Activated gamma-delta T cell (primary cell): Measurements from ENCODE around the gene COL24A1.
"Not testable (repeated sequence)": the region's sequence is repeated elsewhere in the genome, so short reads cannot be mapped to it uniquely, and the experiment has no call there.

Source experiments
- DNase-seq: peaks from one replicate; lab custom pipeline; 2025; lab: John Stamatoyannopoulos, UW

COL24A1 gene

DNA sequence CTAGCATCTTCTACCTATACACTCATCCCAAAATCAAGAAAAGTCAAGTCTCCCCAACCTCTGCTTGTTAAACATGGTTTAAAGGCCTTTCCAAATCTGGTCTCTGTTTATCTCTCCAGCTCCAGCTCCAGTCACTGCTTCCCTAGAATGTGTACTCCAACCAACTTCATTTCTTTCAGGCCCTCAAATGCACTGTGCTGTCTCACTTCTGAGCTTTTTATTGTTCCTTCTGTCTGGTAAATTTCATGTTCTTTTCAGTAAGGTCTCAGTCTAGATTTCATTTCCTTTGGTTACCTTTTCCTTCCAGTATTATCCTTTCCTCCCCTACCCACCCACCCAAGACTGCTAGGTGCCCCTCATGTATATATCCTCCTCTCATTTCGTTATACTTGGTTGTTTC, 3.7 kb downstream of the COL24A1 start:
- DNase-seq: no peak

- DNase-seq: no peak
These were observed 5.1 kb downstream of the COL24A1 start for GRCh38 chr1:86151427-86151826.

DNA sequence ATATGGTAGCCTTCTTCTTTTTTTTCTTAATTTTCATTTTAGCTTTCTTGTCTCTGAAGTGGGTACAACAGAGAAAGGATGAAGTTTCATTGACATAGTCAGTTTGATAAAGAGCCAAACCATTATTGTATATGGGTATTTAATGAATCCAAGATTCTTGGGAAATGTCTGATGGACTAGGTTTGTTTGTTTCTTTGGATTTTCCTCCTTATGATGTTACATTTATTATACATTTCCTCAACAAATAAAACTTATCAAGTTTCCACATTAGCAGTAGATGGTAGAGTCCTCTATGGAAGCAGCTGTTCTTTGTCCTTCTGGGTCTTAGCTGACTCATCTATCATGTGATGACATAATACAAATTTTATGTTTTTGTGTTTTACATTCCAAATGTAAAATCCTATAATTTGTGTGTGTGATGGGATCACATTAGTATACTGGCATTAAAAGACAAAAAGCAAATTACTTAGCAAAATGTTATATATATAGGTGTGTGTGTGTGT, 6.0 kb downstream of the COL24A1 start:
- DNase-seq: no peak

DNA sequence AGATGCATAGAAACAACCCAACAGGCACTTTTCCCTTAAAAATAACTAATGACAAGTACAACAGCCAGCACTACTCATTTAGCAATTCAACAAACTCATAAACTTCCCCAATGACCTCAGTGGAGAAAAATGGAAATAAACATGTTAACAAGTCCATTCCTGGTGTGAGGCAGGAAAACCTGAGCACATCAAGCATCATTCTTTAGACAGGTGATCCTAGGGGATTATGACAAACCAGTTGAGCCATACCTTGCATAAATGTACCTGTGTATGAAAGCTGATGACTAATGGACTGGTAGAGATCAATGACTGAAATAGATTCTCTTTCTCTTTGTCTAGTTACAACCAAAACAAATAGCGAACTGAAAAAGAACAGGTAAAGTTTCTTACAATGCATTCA, 7.0 kb downstream of the COL24A1 start:
- DNase-seq: no peak

- no peak for DNase-seq
These were observed 8.8 kb downstream of the COL24A1 start for GRCh38 chr1:86147755-86148154.

DNA sequence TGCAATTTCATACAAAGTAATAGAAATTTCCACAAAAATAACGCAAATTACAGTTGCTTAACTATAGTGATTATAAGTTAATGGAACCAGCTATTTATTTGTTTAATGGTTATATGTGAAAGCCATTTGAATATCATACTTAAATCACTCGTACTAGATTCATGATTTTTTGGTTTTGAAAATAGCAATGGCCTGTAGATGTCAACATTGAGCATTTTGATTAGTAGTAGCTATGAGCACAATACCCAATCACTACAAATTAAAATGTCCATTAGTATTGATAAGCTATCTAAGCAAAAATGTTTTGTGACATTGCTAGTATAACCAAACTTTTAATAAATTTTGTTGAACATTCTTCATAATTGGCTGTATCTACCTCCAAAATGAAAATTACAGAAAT, 10.0 kb downstream of the COL24A1 start:
- no peak for DNase-seq

DNA sequence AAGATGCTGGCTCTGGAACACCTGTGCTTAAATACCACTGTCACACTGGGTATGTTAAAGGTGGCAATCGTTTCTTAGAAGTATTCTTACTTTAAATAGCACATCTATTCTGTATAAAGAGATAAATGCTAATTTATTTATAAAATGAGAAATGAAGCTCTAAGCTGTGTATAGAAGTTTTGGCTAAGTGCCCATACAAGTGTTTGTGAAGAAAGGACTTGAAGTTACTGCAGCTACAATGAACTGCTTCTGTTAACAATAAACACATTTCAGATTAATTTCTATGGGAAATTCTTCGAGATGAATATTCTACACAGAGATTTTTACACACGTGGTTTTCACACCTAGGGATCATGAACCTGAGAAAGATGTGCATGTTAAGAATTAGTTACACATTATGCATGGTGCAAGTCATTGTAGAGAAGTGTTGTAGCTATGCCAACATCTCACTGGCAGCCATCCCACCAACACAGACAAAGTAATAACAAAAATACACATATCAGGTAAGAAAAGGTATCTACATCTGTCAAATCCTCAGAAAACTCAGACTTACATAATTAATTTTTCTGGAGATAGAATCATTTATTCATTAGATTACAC, 16.2 kb downstream of the COL24A1 start:
- no peak for DNase-seq

DNA sequence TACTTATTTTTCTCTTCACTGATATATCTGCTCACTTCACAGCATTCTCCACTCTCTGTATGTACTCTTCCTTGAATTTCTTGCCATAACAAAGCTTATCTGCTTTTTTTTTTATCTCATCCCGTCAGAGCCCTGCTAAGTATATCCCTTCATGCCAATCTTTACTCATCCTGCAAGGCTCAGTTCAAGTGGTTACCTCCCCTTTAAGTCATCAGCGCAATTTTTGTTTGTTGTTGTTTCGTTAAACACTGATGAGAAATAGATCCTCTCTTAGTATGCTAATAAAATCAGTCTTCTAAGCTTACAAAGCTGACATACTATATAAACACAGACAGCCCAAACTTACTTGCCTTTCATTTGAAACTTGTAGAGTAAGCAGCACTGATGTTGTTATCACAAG, 17.8 kb downstream of the COL24A1 start:
- no peak for DNase-seq

DNA sequence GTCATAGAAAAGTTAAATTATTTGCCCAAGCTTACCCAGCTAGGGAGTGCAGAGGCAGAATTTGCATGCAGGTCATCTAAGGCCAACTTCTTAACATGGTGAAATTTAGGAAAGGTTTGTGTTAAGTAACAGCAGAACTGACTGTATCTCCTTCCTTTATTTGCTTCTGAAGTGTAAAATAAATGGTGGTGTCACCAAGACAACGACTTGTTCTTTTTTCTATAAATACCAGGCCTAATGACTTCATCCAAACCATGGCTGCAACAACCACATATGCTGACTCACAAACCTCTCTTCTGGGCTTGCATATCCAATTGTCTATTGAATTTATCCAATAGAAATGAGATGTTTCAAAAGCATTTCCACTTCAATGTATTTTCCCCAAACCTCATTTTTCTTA, 19.1 kb downstream of the COL24A1 start:
- no peak for DNase-seq

DNA sequence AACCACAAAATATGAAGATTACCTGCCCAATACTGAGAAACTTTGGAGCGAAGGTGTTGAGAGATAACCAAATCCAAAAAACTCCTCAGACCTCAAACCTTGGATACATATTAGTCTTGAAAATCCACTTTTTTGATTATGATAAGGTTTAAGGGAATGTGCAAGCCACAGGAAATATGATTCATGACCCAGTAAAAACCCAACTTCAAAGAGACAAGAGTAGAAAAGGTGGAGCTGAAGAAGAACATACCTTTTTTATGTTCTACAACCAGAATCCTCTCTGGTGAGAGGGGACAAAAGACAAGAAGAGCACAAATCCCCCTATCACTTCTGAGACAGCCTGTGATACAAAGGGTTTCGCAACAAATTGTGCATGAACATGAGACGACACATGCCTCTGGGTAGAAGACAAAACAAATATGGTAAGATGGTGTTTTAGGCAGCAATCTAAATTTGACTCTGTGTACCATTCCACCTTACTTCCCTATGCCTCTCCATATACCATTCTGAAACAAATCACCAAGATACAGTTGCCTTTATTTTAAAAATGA, 37.3 kb downstream of the COL24A1 start:
- DNase-seq: no peak

DNA sequence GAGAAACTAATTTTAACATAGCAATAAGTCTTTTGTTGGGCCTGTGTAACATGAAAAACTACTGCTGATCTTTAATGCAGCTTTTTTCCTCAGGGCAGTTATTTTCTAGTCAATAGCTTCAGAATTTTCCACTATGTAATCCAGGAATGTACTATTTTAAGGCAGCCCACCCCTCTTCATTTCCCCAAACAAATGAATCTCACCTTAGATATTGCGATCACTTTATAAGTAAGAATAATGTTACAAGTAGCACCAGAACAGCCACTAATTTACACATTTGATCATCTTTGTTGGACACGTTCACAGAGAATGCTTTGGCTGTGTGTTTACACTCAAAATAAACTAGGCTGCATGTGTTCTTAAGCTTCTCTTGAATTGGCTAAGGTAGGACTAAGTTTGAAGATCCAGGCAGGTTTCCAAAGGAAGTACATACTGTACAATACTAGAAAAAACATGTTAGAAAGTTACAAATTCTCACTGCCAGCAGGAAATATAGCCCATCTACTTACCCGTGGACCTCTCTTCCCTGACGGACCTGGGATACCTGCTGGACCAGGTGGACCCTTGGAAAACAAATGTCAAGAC, 41.7 kb downstream of the COL24A1 start:
- no peak for DNase-seq

DNA sequence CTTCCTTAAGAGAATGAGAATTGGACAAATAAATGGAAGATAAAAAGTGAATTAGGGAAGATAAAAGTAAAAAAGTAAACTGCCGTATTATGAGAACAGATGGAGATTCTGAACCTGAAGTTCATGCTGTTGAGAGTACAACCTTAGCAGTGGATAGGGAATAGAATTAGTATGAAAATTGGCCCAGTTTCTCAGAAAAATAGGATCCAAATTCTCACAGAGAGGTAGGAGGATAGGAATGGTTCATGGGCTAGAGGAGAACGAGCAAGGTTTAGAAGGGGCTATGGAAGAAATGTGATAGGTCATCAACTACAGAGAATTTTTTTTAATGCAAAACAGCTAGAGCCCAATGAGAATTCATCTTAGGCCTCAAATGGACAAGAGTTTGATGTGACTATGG, 42.3 kb downstream of the COL24A1 start:
- DNase-seq: no peak

- DNase-seq: not testable (repeated sequence)
These were observed 45.0 kb downstream of the COL24A1 start for GRCh38 chr1:86111590-86111989.

GRCh38 chr1:86110451-86111129, 46.0 kb downstream of the COL24A1 start:
- no peak for DNase-seq

DNA sequence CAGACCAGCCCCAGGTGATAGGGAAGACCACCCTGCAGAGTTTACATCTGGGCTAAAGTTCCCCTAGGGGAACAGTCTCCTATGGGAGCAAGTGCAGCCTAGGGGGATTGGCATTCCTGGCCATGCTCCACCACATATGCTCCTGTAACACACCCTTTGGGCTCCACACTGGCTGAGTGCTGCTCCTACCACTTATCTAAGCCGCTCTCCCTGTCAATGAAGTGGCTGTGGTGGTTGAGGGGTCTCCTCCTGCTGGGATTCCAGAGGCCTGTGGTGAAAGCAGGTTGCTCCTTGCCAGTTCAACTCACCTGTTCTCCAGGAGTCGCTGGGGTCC, 51.1 kb downstream of the COL24A1 start:
- no peak for DNase-seq

- no peak for DNase-seq
These were observed 51.7 kb downstream of the COL24A1 start for GRCh38 chr1:86104606-86105532.

DNA sequence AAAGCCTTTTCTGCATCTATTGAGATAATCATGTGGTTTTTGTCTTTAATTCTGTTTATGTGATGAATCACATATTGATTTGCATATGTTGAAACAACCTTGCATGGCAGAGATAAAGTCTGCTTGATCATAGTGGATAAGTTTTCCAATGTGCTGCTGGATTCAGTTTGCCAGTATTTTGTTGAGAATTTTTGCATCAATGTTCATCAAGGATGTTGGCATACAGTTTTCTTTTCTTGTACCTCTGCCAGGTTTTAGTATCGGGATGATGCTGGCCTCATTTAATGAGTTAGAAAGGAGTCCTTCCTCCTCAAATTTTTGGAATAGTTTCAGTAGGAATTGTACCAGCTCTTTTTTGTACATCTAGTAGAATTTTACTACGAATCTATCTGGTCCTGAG, 55.0 kb downstream of the COL24A1 start:
- no peak for DNase-seq

- no peak for DNase-seq
These were observed 56.2 kb downstream of the COL24A1 start for GRCh38 chr1:86100401-86100800.

- no peak for DNase-seq
These were observed 66.8 kb downstream of the COL24A1 start for GRCh38 chr1:86089765-86090164.

GRCh38 chr1:86085741-86086409, 70.7 kb downstream of the COL24A1 start:
- no peak for DNase-seq

- no peak for DNase-seq
These were observed 71.6 kb downstream of the COL24A1 start for GRCh38 chr1:86084998-86085397.

GRCh38 chr1:86082183-86082582, 74.4 kb downstream of the COL24A1 start:
- DNase-seq: no peak
